ENCODE data around the gene MYL6. TPM values are rescaled to one million over a fixed set of nuclear protein-coding genes. Genes with fewer than 3 reads are reported as not detected.

Gene MYL6
- total RNA-seq = 2,455 and 2,914 TPM in 2 replicates

DNA sequence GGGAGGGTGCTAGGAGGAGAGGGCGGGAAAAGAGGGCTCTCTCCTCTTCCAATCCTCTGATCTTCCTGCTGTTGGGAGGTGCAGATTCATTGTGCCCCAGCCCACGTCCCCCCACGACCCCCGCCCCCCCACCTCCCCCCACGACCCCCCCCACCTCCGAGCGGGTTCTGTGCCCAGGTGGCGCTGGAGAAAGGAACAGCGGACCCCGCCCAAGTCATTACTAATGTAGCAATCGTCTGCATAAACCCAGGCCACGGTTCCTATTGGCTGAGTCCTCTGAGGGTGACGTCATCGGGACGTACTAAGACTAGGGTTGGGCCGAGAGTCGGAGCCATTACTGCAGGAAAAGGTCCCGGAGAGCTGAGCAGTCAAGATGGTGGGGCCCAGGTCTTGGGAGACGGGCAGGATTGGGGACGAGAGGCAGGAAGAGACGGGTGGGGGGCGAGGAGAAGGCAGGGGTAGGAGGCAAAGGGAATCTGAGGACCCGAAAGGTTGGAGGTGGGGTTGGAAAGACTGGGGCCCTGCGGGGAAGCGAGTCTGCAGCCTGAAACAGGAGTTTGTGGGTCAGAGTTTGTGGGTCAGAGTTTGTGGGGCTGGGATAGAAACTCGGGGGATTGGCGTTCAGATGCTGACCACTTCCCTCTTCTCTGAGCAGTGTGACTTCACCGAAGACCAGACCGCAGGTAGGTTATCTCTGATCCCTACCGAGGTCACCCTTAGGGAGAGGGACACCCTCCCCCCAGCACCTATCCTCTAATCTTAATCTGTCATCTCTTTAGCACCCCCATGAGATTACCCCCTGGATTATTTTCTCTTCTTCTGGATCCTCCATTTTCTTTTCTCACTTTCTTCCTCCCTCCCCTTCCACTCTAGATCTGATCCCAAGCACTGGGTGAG is at the start of gene MYL6:
Gene MYL6 (plus strand): TSS at position 331 of the 897 bp plus-strand sequence. CDS start 43 bp downstream, at position 374.

DNA sequence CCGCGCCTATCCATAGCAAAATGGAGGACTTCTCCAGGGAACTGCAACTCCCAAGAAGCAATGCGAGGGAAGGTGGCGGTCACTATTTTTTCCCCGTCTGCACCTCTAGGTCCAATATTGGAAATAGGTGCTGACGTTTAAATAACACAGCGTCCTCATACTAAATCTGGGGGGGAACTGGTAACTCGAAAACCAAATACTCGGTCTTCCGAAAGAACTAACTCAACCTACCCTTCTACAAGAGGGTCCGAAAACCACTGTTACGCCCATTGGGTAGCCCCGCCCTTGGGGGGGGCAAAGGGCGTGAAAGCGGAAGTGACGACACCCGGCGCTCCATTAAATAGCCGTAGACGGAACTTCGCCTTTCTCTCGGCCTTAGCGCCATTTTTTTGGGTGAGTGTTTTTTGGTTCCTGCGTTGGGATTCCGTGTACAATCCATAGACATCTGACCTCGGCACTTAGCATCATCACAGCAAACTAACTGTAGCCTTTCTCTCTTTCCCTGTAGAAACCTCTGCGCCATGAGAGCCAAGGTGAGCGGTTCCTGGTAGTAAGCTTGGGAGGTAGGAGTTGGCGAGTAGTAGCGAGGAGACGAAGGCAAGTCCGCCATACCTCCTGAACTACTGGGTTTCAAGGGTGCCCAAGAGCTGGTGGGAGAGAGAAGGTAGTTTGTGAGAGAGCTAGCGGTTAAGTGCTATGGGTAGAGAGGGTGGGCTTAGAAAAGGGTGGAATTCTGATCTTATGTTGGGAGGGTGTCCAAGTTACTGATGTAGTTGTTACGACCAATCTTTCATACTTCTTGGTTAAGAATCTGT is 41.7 kb upstream of the MYL6 start, which contains the start of gene RPL41:
Gene RPL41 (plus strand): TSS at position 367 of the 815 bp plus-strand sequence.

GRCh38 chr12:56117778-56118687 is 40.1 kb upstream of the MYL6 start, which contains the start of gene ZC3H10:
TSS of gene ZC3H10 (plus strand) at chr12:56118266. CDS start at chr12:56120563, 2,297 bp downstream.

DNA sequence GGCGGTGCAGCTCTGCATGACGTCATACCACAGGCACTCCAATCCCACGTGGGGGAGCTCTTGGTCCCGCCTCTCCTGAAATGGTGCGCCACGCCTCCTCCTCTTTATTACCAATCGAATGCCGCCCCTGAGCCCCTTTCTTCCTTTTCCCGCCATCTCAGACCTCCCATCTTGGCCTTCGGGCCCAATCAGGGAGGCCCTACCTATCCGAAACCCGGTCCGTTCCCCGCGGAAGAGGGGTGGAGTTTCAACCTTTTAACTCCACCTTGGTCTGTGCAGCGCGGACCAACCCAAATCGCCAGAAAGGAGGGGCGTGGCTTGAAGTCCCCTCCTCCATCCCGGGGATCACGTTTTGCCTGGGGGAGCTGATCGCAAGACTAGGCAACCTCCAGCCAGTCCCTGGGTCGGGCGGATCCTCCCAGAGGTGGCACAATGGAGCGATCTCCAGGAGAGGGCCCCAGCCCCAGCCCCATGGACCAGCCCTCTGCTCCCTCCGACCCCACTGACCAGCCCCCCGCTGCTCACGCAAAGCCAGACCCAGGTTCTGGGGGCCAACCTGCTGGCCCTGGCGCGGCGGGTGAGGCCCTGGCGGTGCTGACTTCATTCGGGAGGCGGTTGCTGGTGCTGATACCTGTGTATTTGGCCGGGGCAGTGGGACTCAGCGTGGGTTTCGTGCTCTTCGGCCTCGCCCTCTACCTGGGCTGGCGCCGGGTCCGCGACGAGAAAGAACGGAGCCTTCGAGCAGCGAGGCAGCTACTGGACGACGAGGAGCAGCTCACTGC is 30.1 kb upstream of the MYL6 start, which contains the start of gene ESYT1:
Gene ESYT1 (plus strand): TSS at position 380 of the 782 bp plus-strand sequence. CDS start 53 bp downstream, at position 433.

DNA sequence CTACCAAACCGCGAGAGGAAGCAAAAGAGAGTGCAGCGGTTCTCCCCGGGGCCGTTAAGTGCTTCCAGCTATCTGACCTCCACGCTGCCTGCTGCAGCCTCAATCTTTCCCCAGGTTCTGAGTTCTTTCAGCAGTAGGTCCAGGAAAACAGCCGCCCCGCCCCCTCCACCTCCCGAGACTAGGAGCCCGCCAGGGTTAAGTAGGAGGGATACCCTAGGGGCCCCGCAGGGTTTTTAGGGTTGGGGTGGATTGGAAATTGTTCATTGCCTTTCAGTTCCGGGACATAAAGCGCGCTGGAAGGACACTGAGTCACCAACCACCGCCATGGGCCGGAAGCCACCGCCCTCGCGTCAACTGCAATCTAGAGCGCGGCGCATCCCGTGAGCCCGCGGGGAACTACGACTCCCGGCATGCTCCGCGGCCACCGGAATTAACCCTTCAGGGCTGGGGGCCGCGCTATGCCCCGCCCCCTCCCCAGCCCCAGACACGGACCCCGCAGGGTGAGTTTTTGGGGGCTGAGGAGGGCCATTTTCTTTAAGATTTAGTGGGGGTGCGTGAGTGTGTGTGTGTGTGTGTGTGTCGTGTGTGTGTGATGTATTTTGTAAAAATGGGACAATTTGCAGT is 5.9 kb upstream of the MYL6 start, which contains the start of gene MYL6B:
Gene MYL6B (plus strand): TSS at position 456 of the 624 bp plus-strand sequence. CDS start 1,332 bp downstream, outside the sequence.

GRCh38 chr12:56189099-56189917 is 31.1 kb downstream of the MYL6 start, which contains the start of gene SMARCC2:
TSS of gene SMARCC2 (minus strand) at chr12:56189483. CDS start at chr12:56189461, 22 bp downstream.

Other genes with a start within 250 kb of the MYL6 start
- gene PYM1, start 230.5 kb upstream of the MYL6 start, total RNA-seq = 34.8 and 39.7 TPM in 2 replicates
- gene DGKA, start 227.2 kb upstream of the MYL6 start, total RNA-seq = 18.8 and 25.6 TPM in 2 replicates
- gene PMEL, start 192.3 kb upstream of the MYL6 start, total RNA-seq = 0.28 and 0.71 TPM in 2 replicates
- gene CDK2, start 191.5 kb upstream of the MYL6 start, total RNA-seq = 7.1 and 8.5 TPM in 2 replicates
- gene RAB5B, start 184.3 kb upstream of the MYL6 start, total RNA-seq = 34.4 and 43.4 TPM in 2 replicates
- gene SUOX, start 161.1 kb upstream of the MYL6 start, total RNA-seq = 8.7 and 9.2 TPM in 2 replicates
- 0.57 and 1.5 TPM in 2 replicates for gene IKZF4, start 137.3 kb upstream of the MYL6 start, total RNA-seq
- 52.3 and 82.2 TPM in 2 replicates for gene RPS26, start 116.4 kb upstream of the MYL6 start, total RNA-seq
- 0.28 TPM in 2 replicates for gene ERBB3, start 78.2 kb upstream of the MYL6 start, total RNA-seq
- 86.5 and 93.8 TPM in 2 replicates for gene PA2G4, start 53.8 kb upstream of the MYL6 start, total RNA-seq
- 4,326 and 4,609 TPM in 2 replicates for gene RPL41, start 41.7 kb upstream of the MYL6 start, total RNA-seq
- gene ZC3H10, start 40.1 kb upstream of the MYL6 start, total RNA-seq = 5.7 and 6.6 TPM in 2 replicates
- 163 and 185 TPM in 2 replicates for gene ESYT1, start 30.1 kb upstream of the MYL6 start, total RNA-seq
- 94.5 and 122 TPM in 2 replicates for gene MYL6B, start 5.8 kb upstream of the MYL6 start, total RNA-seq
- gene SMARCC2, start 31.1 kb downstream of the MYL6 start, total RNA-seq = 40.0 and 47.7 TPM in 2 replicates
- gene RNF41, start 63.6 kb downstream of the MYL6 start, total RNA-seq = 165 and 169 TPM in 2 replicates
- 21.9 and 22.6 TPM in 2 replicates for gene NABP2, start 66.0 kb downstream of the MYL6 start, total RNA-seq
- under 0.01 TPM in 2 replicates for gene SLC39A5, start 71.7 kb downstream of the MYL6 start, total RNA-seq
- 9.7 and 12.2 TPM in 2 replicates for gene ANKRD52, start 100.0 kb downstream of the MYL6 start, total RNA-seq
- gene COQ10A, start 108.6 kb downstream of the MYL6 start, total RNA-seq = 6.4 and 8.0 TPM in 2 replicates
- 52.1 and 61.7 TPM in 2 replicates for gene CS, start 142.0 kb downstream of the MYL6 start, total RNA-seq
- 85.5 and 104 TPM in 2 replicates for gene CNPY2, start 157.6 kb downstream of the MYL6 start, total RNA-seq
- 17.8 and 24.4 TPM in 2 replicates for gene PAN2, start 175.6 kb downstream of the MYL6 start, total RNA-seq
- not detected in 2 replicates for gene IL23A, start 180.5 kb downstream of the MYL6 start, total RNA-seq
- gene STAT2, start 201.7 kb downstream of the MYL6 start, total RNA-seq = 289 and 326 TPM in 2 replicates
- gene APOF, start 204.5 kb downstream of the MYL6 start, total RNA-seq = not detected in 2 replicates